Measurements from ENCODE around the gene CCL27. TPM values are rescaled to one million over a fixed set of nuclear protein-coding genes. Genes with fewer than 3 reads are reported as not detected.
A peak's percentile ranks its signal among the peaks of the same experiment; 100 is the strongest.

The CCL27 gene, protein sequence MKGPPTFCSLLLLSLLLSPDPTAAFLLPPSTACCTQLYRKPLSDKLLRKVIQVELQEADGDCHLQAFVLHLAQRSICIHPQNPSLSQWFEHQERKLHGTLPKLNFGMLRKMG
- not detected for polyA plus RNA-seq (ENCODE audit: low read depth in 6 of 6)

DNA sequence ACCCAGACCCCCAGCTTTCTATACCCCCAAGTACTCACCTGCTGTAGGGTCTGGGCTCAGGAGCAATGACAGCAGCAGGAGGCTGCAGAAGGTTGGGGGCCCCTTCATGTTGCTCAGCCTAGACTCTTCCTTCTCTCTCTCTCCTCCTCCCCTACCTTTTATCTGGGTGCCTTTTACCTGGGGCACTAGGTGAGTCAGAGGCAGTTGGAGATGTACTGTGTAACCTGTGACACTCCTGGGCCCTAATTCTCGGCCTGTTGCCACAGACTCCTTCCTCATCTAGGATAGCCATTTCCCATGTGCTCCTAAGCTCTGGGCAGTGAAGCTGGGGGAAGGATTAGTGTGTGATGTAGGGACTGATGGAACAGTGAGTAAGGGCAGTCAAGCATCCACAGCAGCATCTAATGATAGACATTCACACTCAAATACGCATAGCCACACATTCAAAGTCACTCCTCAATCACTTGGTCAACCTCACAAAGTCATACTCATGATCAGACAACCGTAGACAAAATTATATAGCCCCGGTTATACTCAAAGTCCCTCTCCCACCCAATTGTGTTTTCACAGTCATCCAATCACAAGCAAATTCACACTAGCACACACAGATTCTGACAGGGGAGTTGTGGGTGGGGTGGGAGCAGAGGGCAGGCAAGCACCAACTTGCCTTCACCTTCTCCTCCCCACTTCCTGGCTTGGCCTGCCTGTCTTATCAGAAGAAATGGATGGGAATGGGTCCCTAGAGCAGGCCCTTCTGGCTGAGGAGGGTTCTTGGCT, at the start of gene CCL27:
Gene CCL27, minus strand, starts transcription at position 132 of the 777 bp plus-strand sequence. Its CDS starts 24 bp downstream, at position 108.
- H3K4me1 Mint-ChIP-seq = peaks cover 23 to 24% (median 24%) of the 10 kb centered on the region in 3 donors
- peak within 1 kb of the TSS in 4 of 8 donors; percentile 35 to 70 (median 60) for H3K4me3 Mint-ChIP-seq
- DNase-seq (no peak), ATAC-seq (ENCODE audit: low read depth in 2 of 2) (no peak)
- H3K27me3 Mint-ChIP-seq = no peaks in the 10 kb centered on the region
- no peak within 1 kb of the TSS for H3K27ac Mint-ChIP-seq
- peaks cover 0 to 1% (median 0%) of the 10 kb centered on the region in 7 donors for H3K9me3 Mint-ChIP-seq
- peaks cover 0 to 6% of the 10 kb centered on the region in 2 donors for H3K36me3 Mint-ChIP-seq

GRCh38 chr9:34712140-34712539, 49.7 kb upstream of the CCL27 start:
- Mint-ChIP-seq H3K4me1 (no peaks in the 10 kb centered on the region), H3K4me3 (no peak overlapping the region), H3K36me3 (no peaks in the 10 kb centered on the region), H3K27ac (no peak overlapping the region), H3K9me3 (peaks cover 0 to 2% (median 0%) of the 10 kb centered on the region in 7 donors), H3K27me3 (peaks cover 21 to 62% (median 31%) of the 10 kb centered on the region in 3 donors)
- DNase-seq (no peak), ATAC-seq (ENCODE audit: low read depth in 2 of 2) (no peak)

DNA sequence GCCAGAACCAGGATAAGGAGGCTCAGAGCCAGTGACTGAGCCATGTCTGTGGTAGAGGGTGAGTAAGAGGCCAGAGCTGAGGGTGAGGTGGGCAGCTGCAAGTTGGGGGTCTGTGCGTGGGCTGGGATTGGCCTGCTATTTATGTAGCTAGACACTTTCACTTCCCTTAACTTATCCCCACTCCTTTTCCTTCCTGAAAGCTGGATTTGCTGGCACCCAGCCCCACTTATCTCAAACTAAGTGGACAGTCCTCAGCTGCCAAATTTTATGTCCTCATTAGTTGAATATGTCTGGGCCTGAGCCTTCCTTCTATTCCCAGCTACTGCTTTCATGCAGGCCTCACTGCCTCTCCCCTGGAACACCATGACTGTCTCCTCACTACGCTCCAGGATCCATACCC, 47.6 kb upstream of the CCL27 start, which contains the start of gene CCL21:
Gene CCL21, minus strand, starts transcription at position 114 of the 400 bp plus-strand sequence. Its CDS starts 70 bp downstream, at position 44.
- Mint-ChIP-seq H3K4me3 (no peak within 1 kb of the TSS), H3K27ac (no peak within 1 kb of the TSS), H3K36me3 (no peaks in the 10 kb centered on the region), H3K27me3 (peaks cover 18 to 54% (median 30%) of the 10 kb centered on the region in 3 donors), H3K9me3 (peaks cover 0 to 2% (median 0%) of the 10 kb centered on the region in 7 donors), H3K4me1 (no peaks in the 10 kb centered on the region)
- ATAC-seq (ENCODE audit: low read depth in 2 of 2) (no peak), DNase-seq (no peak)

- no peaks in the 10 kb centered on the region for H3K36me3 Mint-ChIP-seq
- ATAC-seq (ENCODE audit: low read depth in 2 of 2) (no peak), DNase-seq (no peak)
- no peaks in the 10 kb centered on the region for H3K4me1 Mint-ChIP-seq
- no peak overlapping the region for H3K27ac Mint-ChIP-seq
- no peak overlapping the region for H3K4me3 Mint-ChIP-seq
- H3K27me3 Mint-ChIP-seq = peaks cover 11 to 49% (median 31%) of the 10 kb centered on the region in 3 donors
- H3K9me3 Mint-ChIP-seq = peaks cover 0 to 2% (median 0%) of the 10 kb centered on the region in 7 donors
Observed at GRCh38 chr9:34709196-34709978, 46.9 kb upstream of the CCL27 start.

GRCh38 chr9:34707130-34707529, 44.7 kb upstream of the CCL27 start:
- DNase-seq (no peak), ATAC-seq (ENCODE audit: low read depth in 2 of 2) (no peak)
- Mint-ChIP-seq H3K27me3 (peaks cover 0 to 32% (median 19%) of the 10 kb centered on the region in 3 donors), H3K27ac (no peak overlapping the region), H3K9me3 (no peaks in the 10 kb centered on the region), H3K4me3 (no peak overlapping the region), H3K4me1 (peaks cover under 1 to 1% (median under 1%) of the 10 kb centered on the region in 3 donors), H3K36me3 (no peaks in the 10 kb centered on the region)

GRCh38 chr9:34701769-34702736, 39.6 kb upstream of the CCL27 start:
- Mint-ChIP-seq H3K27ac (peak overlapping the region in 1 of 6 donors; percentile 9), H3K4me1 (peaks cover 13 to 16% (median 15%) of the 10 kb centered on the region in 3 donors), H3K4me3 (peak overlapping the region; percentile 47 to 93 (median 75)), H3K27me3 (peaks cover 20 to 39% (median 34%) of the 10 kb centered on the region in 3 donors), H3K36me3 (no peaks in the 10 kb centered on the region), H3K9me3 (no peaks in the 10 kb centered on the region)
- DNase-seq = peak; percentile 56
- ATAC-seq (ENCODE audit: low read depth in 2 of 2) = peak; percentile 76 to 80

- Mint-ChIP-seq H3K4me3 (peak overlapping the region in 7 of 8 donors; percentile 11 to 93 (median 63)), H3K36me3 (no peaks in the 10 kb centered on the region), H3K27ac (no peak overlapping the region), H3K27me3 (peaks cover 20 to 40% (median 36%) of the 10 kb centered on the region in 3 donors), H3K9me3 (no peaks in the 10 kb centered on the region), H3K4me1 (peaks cover 13 to 16% (median 15%) of the 10 kb centered on the region in 3 donors)
- DNase-seq (peak; percentile 53), ATAC-seq (ENCODE audit: low read depth in 2 of 2) (peak; percentile 79 to 81)
Observed at GRCh38 chr9:34701023-34701768, 38.7 kb upstream of the CCL27 start.

- Mint-ChIP-seq H3K36me3 (no peaks in the 10 kb centered on the region), H3K4me1 (no peaks in the 10 kb centered on the region), H3K27me3 (peaks cover 26 to 37% (median 27%) of the 10 kb centered on the region in 3 donors), H3K9me3 (no peaks in the 10 kb centered on the region), H3K4me3 (no peak overlapping the region), H3K27ac (no peak overlapping the region)
- no peak for ATAC-seq (ENCODE audit: low read depth in 2 of 2)
- DNase-seq = no peak
Observed at GRCh38 chr9:34694811-34695210, 32.4 kb upstream of the CCL27 start.

DNA sequence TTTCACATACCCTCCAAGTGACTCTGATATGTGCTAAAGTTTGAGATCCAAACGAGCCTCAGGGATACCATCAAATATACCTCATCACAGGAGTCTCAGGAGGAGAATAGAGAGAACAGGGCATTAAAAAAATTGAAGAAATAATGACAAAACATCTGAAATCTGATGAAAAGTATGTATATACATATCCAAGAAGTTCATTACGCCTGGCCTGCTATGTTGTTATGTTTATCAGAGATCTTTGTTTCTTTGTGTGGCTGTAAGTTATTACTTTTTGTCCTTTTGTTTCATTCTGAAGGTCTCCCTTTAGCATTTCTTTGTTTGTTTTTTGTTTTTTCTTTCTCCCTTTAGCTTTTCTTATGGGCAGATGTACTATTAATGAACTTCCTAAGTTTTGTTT, 31.1 kb upstream of the CCL27 start:
- DNase-seq = no peak
- H3K27me3 Mint-ChIP-seq = peaks cover 18 to 34% (median 30%) of the 10 kb centered on the region in 3 donors
- H3K9me3 Mint-ChIP-seq = no peaks in the 10 kb centered on the region
- H3K4me3 Mint-ChIP-seq = no peak overlapping the region
- ATAC-seq (ENCODE audit: low read depth in 2 of 2) = no peak
- H3K36me3 Mint-ChIP-seq = no peaks in the 10 kb centered on the region
- H3K4me1 Mint-ChIP-seq = no peaks in the 10 kb centered on the region
- peak overlapping the region in 1 of 6 donors; percentile 62 for H3K27ac Mint-ChIP-seq

DNA sequence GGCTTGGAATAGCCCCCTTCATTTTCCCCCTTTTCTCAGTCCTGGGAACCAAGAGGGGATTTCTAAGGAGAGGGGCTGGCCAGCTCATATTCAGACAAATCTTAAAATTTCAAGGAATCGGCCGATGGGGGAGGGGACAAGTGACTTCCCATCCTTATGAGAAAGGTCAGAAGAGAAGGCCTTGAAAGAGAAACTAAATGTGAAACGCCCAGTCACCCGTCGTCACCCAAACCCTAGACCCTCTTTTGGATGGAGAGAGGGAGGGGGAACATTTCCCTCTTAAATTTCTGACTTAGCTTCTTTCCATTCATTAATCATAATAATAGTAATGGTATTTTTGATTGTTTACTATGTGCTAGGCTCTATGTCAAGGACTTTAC, 29.5 kb upstream of the CCL27 start:
- peaks cover 17 to 39% (median 34%) of the 10 kb centered on the region in 3 donors for H3K27me3 Mint-ChIP-seq
- ATAC-seq (ENCODE audit: low read depth in 2 of 2) (no peak), DNase-seq (no peak)
- H3K4me3 Mint-ChIP-seq = no peak overlapping the region
- H3K36me3 Mint-ChIP-seq = no peaks in the 10 kb centered on the region
- no peak overlapping the region for H3K27ac Mint-ChIP-seq
- no peaks in the 10 kb centered on the region for H3K9me3 Mint-ChIP-seq
- peaks cover 0 to under 1% (median 0%) of the 10 kb centered on the region in 3 donors for H3K4me1 Mint-ChIP-seq

- Mint-ChIP-seq H3K4me1 (peaks cover 0 to 4% (median 0%) of the 10 kb centered on the region in 3 donors), H3K4me3 (no peak within 1 kb of the TSS), H3K27ac (peak within 1 kb of the TSS in 1 of 6 donors; percentile 67), H3K27me3 (peaks cover 17 to 39% (median 28%) of the 10 kb centered on the region in 3 donors), H3K36me3 (no peaks in the 10 kb centered on the region), H3K9me3 (no peaks in the 10 kb centered on the region)
- DNase-seq (no peak), ATAC-seq (ENCODE audit: low read depth in 2 of 2) (no peak)
Observed at GRCh38 chr9:34690983-34691935, 28.8 kb upstream of the CCL27 start, which contains the start of gene CCL19. CCL19 (minus strand) TSS chr9:34691276; CDS start chr9:34691139, 137 bp downstream.

Measured in naive B cell (primary cell).